GM23338 (cell line): Measurements from ENCODE around the gene PELI1. TPM values are rescaled to one million over a fixed set of nuclear protein-coding genes. Genes with fewer than 3 reads are reported as not detected.

Experiments
- ATAC-seq: fragments of 200-7000 bp; cut with Tn5 transposase; 3 replicates; pipeline ENCODE4 v1.9.1; 2020
- DNase-seq: peaks from one replicate; pipeline ENCODE4 v3.0.0-alpha.2; 2015; ENCODE audit warnings: low spot score
- H2AFZ ChIP-seq: fragments of 200-600 bp; sonication (generic); 2 replicates; pipeline ENCODE4 v1.8.0; 2016; ENCODE audit warnings: antibody characterized with exemption, mild to moderate bottlenecking, moderate library complexity
- H3F3A ChIP-seq: fragments of 200-600 bp; sonication (generic); replicated peaks from 2 replicates; pipeline ENCODE4 v1.8.0; 2017; ENCODE audit warnings: antibody characterized with exemption, mixed run types, low read depth
- H3K27ac ChIP-seq: fragments of 200-600 bp; sonication (generic); 2 replicates; pipeline ENCODE4 v1.6.1; 2016; ENCODE audit warnings: low read depth
- H3K27me3 ChIP-seq: fragments of 200-600 bp; sonication (generic); 2 replicates; pipeline ENCODE4 v1.8.0; 2016; ENCODE audit warnings: mild to moderate bottlenecking, mixed run types, moderate library complexity; ENCODE audit not compliant: insufficient read depth
- H3K36me3 ChIP-seq: fragments of 200-600 bp; sonication (generic); 2 replicates; pipeline ENCODE4 v1.8.0; 2016; ENCODE audit warnings: mild to moderate bottlenecking; ENCODE audit not compliant: insufficient read depth
- H3K4me1 ChIP-seq: fragments of 200-600 bp; sonication (generic); 2 replicates; pipeline ENCODE4 v1.8.0; 2016; ENCODE audit warnings: mild to moderate bottlenecking, moderate library complexity; ENCODE audit not compliant: insufficient read depth
- H3K4me2 ChIP-seq: fragments of 200-600 bp; sonication (generic); 2 replicates; pipeline ENCODE4 v1.7.1; 2017; ENCODE audit warnings: mixed run types
- H3K4me3 ChIP-seq: fragments of 200-600 bp; sonication (generic); 2 replicates; pipeline ENCODE4 v1.6.1; 2016; ENCODE audit warnings: mixed run types
- H3K79me2 ChIP-seq: fragments of 200-600 bp; sonication (generic); replicated peaks from 2 replicates; pipeline ENCODE4 v1.8.0; 2017; ENCODE audit warnings: mild to moderate bottlenecking; ENCODE audit not compliant: insufficient read depth
- H3K9me2 ChIP-seq: fragments of 200-600 bp; sonication (generic); 2 replicates; pipeline ENCODE4 v1.8.0; 2017; ENCODE audit not compliant: insufficient read depth
- H4K20me1 ChIP-seq: fragments of 200-600 bp; sonication (generic); replicated peaks from 2 replicates; pipeline ENCODE4 v1.8.0; 2017; ENCODE audit warnings: mild to moderate bottlenecking; ENCODE audit not compliant: insufficient read depth
- H3K27ac Mint-ChIP-seq: 2 replicates; pipeline ENCODE4 v1.8.0; 2020; ENCODE audit warnings: inconsistent platforms, mild to moderate bottlenecking, moderate library complexity, mixed read lengths
- H3K27me3 Mint-ChIP-seq: 3 replicates; pipeline ENCODE4 v1.8.0; 2022; ENCODE audit warnings: low read depth, mild to moderate bottlenecking, moderate library complexity, mixed read lengths, inconsistent platforms; ENCODE audit not compliant: insufficient read depth, poor library complexity
- H3K36me3 Mint-ChIP-seq: 3 replicates; pipeline ENCODE4 v1.8.0; 2021; ENCODE audit warnings: low read depth, mild to moderate bottlenecking, inconsistent platforms, moderate library complexity, mixed read lengths
- H3K4me1 Mint-ChIP-seq: 3 replicates; pipeline ENCODE4 v1.8.0; 2020; ENCODE audit warnings: mild to moderate bottlenecking, inconsistent platforms, mixed read lengths
- H3K4me3 Mint-ChIP-seq: 3 replicates; pipeline ENCODE4 v1.8.0; 2021; ENCODE audit warnings: moderate library complexity, mild to moderate bottlenecking, inconsistent platforms, mixed read lengths
- H3K9me3 Mint-ChIP-seq: 3 replicates; pipeline ENCODE4 v1.8.0; 2020; ENCODE audit warnings: moderate library complexity, mild to moderate bottlenecking, inconsistent platforms, mixed read lengths
- CREB1 ChIP-seq: fragments of 250-450 bp; sonication (Bioruptor Pico); IDR thresholded peaks from 2 replicates; pipeline ENCODE4 v1.5.0; 2020; ENCODE audit warnings: low read depth, mild to moderate bottlenecking, moderate library complexity
- CTCF ChIP-seq, 2 experiments: fragments of 200-600 bp in 1 of 2; sonication (generic) in 1 of 2; conservative IDR thresholded peaks; 2 replicates each; pipeline versions ENCODE4 v1.5.1 to v1.6.1; 2016 to 2017; ENCODE audit warnings: antibody characterized with exemption in 2 of 2, low read depth in 2 of 2, mild to moderate bottlenecking in 2 of 2, moderate library complexity in 1 of 2
- ETS1 ChIP-seq: IDR thresholded peaks from 2 replicates; pipeline ENCODE4 v1.6.1; 2016; ENCODE audit warnings: antibody characterized with exemption
- EZH2 ChIP-seq: fragments of 200-600 bp; sonication (generic); IDR thresholded peaks from one replicate; pipeline ENCODE4 v1.8.0; 2017; ENCODE audit warnings: antibody characterized with exemption, mild to moderate bottlenecking, low read depth; ENCODE audit not compliant: unreplicated experiment
- EZH2phosphoT487 ChIP-seq: fragments of 200-600 bp; sonication (generic); IDR thresholded peaks from one replicate; pipeline ENCODE4 v1.8.1; 2018; ENCODE audit warnings: antibody characterized with exemption; ENCODE audit not compliant: unreplicated experiment
- JUNB ChIP-seq: IDR thresholded peaks from one replicate; pipeline ENCODE4 v1.6.1; 2016; ENCODE audit warnings: antibody characterized with exemption; ENCODE audit not compliant: unreplicated experiment
- NANOG ChIP-seq: IDR thresholded peaks from 2 replicates; pipeline ENCODE4 v1.6.1; 2016; ENCODE audit warnings: antibody characterized with exemption, borderline replicate concordance
- POLR2AphosphoS5 ChIP-seq: IDR thresholded peaks from 2 replicates; pipeline ENCODE4 v1.6.1; 2016; ENCODE audit warnings: antibody characterized with exemption, low read depth
- REST ChIP-seq: IDR thresholded peaks from one replicate; pipeline ENCODE4 v1.6.1; 2018; ENCODE audit warnings: antibody characterized with exemption; ENCODE audit not compliant: unreplicated experiment
- STAT1 ChIP-seq: IDR thresholded peaks from one replicate; pipeline ENCODE4 v1.6.1; 2016; ENCODE audit warnings: antibody characterized with exemption; ENCODE audit not compliant: unreplicated experiment
- ZNF114 ChIP-seq: fragments of 250-450 bp; sonication (Bioruptor Pico); IDR thresholded peaks from 2 replicates; pipeline ENCODE4 v1.5.0; 2020; ENCODE audit warnings: mild to moderate bottlenecking, moderate library complexity
- ZNF331 ChIP-seq: fragments of 250-450 bp; sonication (Bioruptor Pico); IDR thresholded peaks from 2 replicates; pipeline ENCODE4 v1.5.0; 2020; ENCODE audit warnings: low read depth, mild to moderate bottlenecking, moderate library complexity
- ZNF462 ChIP-seq: fragments of 250-450 bp; sonication (Bioruptor Pico); IDR thresholded peaks from 2 replicates; pipeline ENCODE4 v1.5.0; 2020; ENCODE audit warnings: mild to moderate bottlenecking, moderate library complexity
- polyA plus RNA-seq: library from polyadenylated mRNA; unstranded; fragments of >200 nt; fragmentation: Nextera tagmentation; extraction: Ambion mirVana; gene quantifications from 2 replicates; pipeline ENCODE4 v1.2.1, GENCODE V29; 2016
- total RNA-seq: library from RNA; depleted of rRNA; stranded (reverse); fragments of >200 nt; shearing (Covaris generic); gene quantifications from 2 replicates; pipeline ENCODE4 v1.2.3, GENCODE V29; 2014

PELI1 gene
- total and polyA plus RNA-seq, 2 experiments from 2014 or later, result 32.4 to 61.8 TPM

GRCh38 chr2:64063924-64064331 lies 80.3 kb downstream of the PELI1 start:
- no peak for TF ChIP-seq NANOG
- TF ChIP-seq EZH2phosphoT487, result no peak
- TF ChIP-seq CREB1 (CRISPR knock-in tag), result no peak
- no peak for TF ChIP-seq STAT1
- TF ChIP-seq REST, result no peak
- TF ChIP-seq ETS1, result no peak
- no peak for TF ChIP-seq CTCF (conservative IDR thresholded peaks at IDR 0.05; ENCODE audit: low read depth in 2 of 2)
- TF ChIP-seq ZNF114, result no peak
- TF ChIP-seq JUNB, result no peak
- TF ChIP-seq ZNF462 (CRISPR knock-in tag), result no peak
- no peak for TF ChIP-seq EZH2
- TF ChIP-seq ZNF331 (CRISPR knock-in tag), result no peak
- TF ChIP-seq POLR2AphosphoS5, result no peak
- no peaks in the 10 kb centered on the region for H3K27me3 ChIP-seq
- peaks cover 35% of the 10 kb centered on the region for H3K4me1 Mint-ChIP-seq
- H3K4me2 ChIP-seq, result peak overlapping the region; percentile 16; the same call in 1 of the 2 replicates
- peaks cover 8% of the 10 kb centered on the region; the same call in 1 of the 2 replicates for H3F3A ChIP-seq
- H3K36me3 ChIP-seq, result no peaks in the 10 kb centered on the region
- H3K27me3 Mint-ChIP-seq, result peaks cover 6% of the 10 kb centered on the region
- peak; percentile 51 for ATAC-seq
- DNase-seq, result peak; percentile 67
- no peaks in the 10 kb centered on the region for H3K79me2 ChIP-seq
- no peak overlapping the region for H3K4me3 ChIP-seq
- H3K36me3 Mint-ChIP-seq, result no peaks in the 10 kb centered on the region
- no peaks in the 10 kb centered on the region for H4K20me1 ChIP-seq
- no peak overlapping the region; the same call in 2 of the 3 replicates for H3K4me3 Mint-ChIP-seq
- H3K9me2 ChIP-seq, result no peaks in the 10 kb centered on the region
- peaks cover 35% of the 10 kb centered on the region for H3K4me1 ChIP-seq
- peak overlapping the region; percentile 57; the same call in 1 of the 2 replicates for H2AFZ ChIP-seq
- H3K27ac Mint-ChIP-seq, result no peak overlapping the region; the same call in 1 of the 2 replicates
- H3K27ac ChIP-seq, result peak overlapping the region; percentile 82
- no peaks in the 10 kb centered on the region for H3K9me3 Mint-ChIP-seq
